Nephron (organoid): ENCODE results near the gene GET3.
A peak's percentile ranks its signal among the peaks of the same experiment; 100 is the strongest.
"Not testable (repeated sequence)": the region's sequence is repeated elsewhere in the genome, so short reads cannot be mapped to it uniquely, and the experiment has no call there.

Source experiments
- H3K27ac Mint-ChIP-seq, 3 experiments: 2 replicates each; pipeline ENCODE4 v1.8.0; 2020; ENCODE audit warnings: mixed read lengths in 3 of 3, mild to moderate bottlenecking in 2 of 3, moderate library complexity in 1 of 3
- H3K27me3 Mint-ChIP-seq: 2 replicates; pipeline ENCODE4 v1.8.0; 2021; ENCODE audit warnings: low read depth, mild to moderate bottlenecking, moderate library complexity, mixed read lengths
- H3K36me3 Mint-ChIP-seq: 2 replicates; pipeline ENCODE4 v1.8.0; 2020; ENCODE audit warnings: low read depth, mixed read lengths
- H3K4me1 Mint-ChIP-seq: 2 replicates; pipeline ENCODE4 v1.8.0; 2020; ENCODE audit warnings: mixed read lengths
- H3K4me3 Mint-ChIP-seq, 3 experiments: 2 replicates each; pipeline ENCODE4 v1.8.0; 2020; ENCODE audit warnings: mild to moderate bottlenecking in 3 of 3, mixed read lengths in 3 of 3, moderate library complexity in 2 of 3
- H3K9me3 Mint-ChIP-seq: 2 replicates; pipeline ENCODE4 v1.8.0; 2020; ENCODE audit warnings: mixed read lengths
- CTCF ChIP-seq, 3 experiments: fragments of 200-600 bp; sonication (generic); IDR thresholded peaks; one replicate each; pipeline ENCODE4 v1.5.0; 2021; ENCODE audit warnings: antibody characterized with exemption in 3 of 3; ENCODE audit not compliant: unreplicated experiment in 3 of 3

The GET3 gene

GRCh38 chr19:12695096-12695495 lies 42.2 kb upstream of the GET3 start:
- Mint-ChIP-seq H3K36me3 (peaks cover 5% of the 10 kb centered on the region), H3K27ac (no peak overlapping the region), H3K27me3 (no peaks in the 10 kb centered on the region), H3K4me1 (peaks cover 10% of the 10 kb centered on the region), H3K9me3 (no peaks in the 10 kb centered on the region), H3K4me3 (peak overlapping the region; percentile 52 to 93 (median 72))
- TF ChIP-seq CTCF (IDR thresholded peaks at IDR 0.05; ENCODE audit: unreplicated experiment in 3 of 3): no peak

GRCh38 chr19:12695514-12695913 lies 41.8 kb upstream of the GET3 start:
- H3K4me3 Mint-ChIP-seq: peak overlapping the region; percentile 80 to 93 (median 80)
- no peaks in the 10 kb centered on the region for H3K27me3 Mint-ChIP-seq
- TF ChIP-seq CTCF (IDR thresholded peaks at IDR 0.05; ENCODE audit: unreplicated experiment in 3 of 3): no peak
- peaks cover 5% of the 10 kb centered on the region for H3K36me3 Mint-ChIP-seq
- no peaks in the 10 kb centered on the region for H3K9me3 Mint-ChIP-seq
- peaks cover 10% of the 10 kb centered on the region for H3K4me1 Mint-ChIP-seq
- H3K27ac Mint-ChIP-seq: no peak overlapping the region

- Mint-ChIP-seq H3K4me1 (peaks cover 10% of the 10 kb centered on the region), H3K27me3 (no peaks in the 10 kb centered on the region), H3K27ac (no peak overlapping the region), H3K36me3 (peaks cover 8% of the 10 kb centered on the region), H3K4me3 (peak overlapping the region; percentile 93 to 95 (median 94)), H3K9me3 (no peaks in the 10 kb centered on the region)
- TF ChIP-seq CTCF (IDR thresholded peaks at IDR 0.05; ENCODE audit: unreplicated experiment in 3 of 3): no peak
Observed at GRCh38 chr19:12695997-12696365, 41.3 kb upstream of the GET3 start.

GRCh38 chr19:12696366-12697335 lies 40.6 kb upstream of the GET3 start, which contains the start of gene FBXW9:
Gene FBXW9 (minus strand): TSS chr19:12696631. CDS start chr19:12696581, 50 bp downstream.
- H3K27me3 Mint-ChIP-seq: no peaks in the 10 kb centered on the region
- H3K36me3 Mint-ChIP-seq: peaks cover 14% of the 10 kb centered on the region
- no peaks in the 10 kb centered on the region for H3K9me3 Mint-ChIP-seq
- peaks cover 10% of the 10 kb centered on the region for H3K4me1 Mint-ChIP-seq
- peak within 1 kb of the TSS; percentile 95 to 98 (median 96) for H3K27ac Mint-ChIP-seq
- H3K4me3 Mint-ChIP-seq: peak within 1 kb of the TSS; percentile 93 to 95 (median 94)
- no peak for TF ChIP-seq CTCF (IDR thresholded peaks at IDR 0.05; ENCODE audit: unreplicated experiment in 3 of 3)

GRCh38 chr19:12697425-12697824 lies 39.9 kb upstream of the GET3 start:
- not testable (repeated sequence) for H3K4me1 Mint-ChIP-seq, H3K27ac Mint-ChIP-seq, H3K27me3 Mint-ChIP-seq, H3K9me3 Mint-ChIP-seq
- Mint-ChIP-seq H3K36me3 (peaks cover 20% of the 10 kb centered on the region), H3K4me3 (peak overlapping the region; percentile 57 to 63 (median 59))

- H3K27me3 Mint-ChIP-seq: no peaks in the 10 kb centered on the region
- peaks cover 10% of the 10 kb centered on the region for H3K4me1 Mint-ChIP-seq
- peak overlapping the region; percentile 76 to 87 (median 86) for H3K4me3 Mint-ChIP-seq
- no peak for TF ChIP-seq CTCF (IDR thresholded peaks at IDR 0.05; ENCODE audit: unreplicated experiment in 3 of 3)
- peaks cover 27% of the 10 kb centered on the region for H3K36me3 Mint-ChIP-seq
- H3K9me3 Mint-ChIP-seq: no peaks in the 10 kb centered on the region
- peak overlapping the region; percentile 43 to 55 (median 47) for H3K27ac Mint-ChIP-seq
Observed at GRCh38 chr19:12698138-12698537, 39.2 kb upstream of the GET3 start.
